ENCODE results near the gene SLC4A3. TPM values are rescaled to one million over a fixed set of nuclear protein-coding genes. Genes with fewer than 3 reads are reported as not detected.

The SLC4A3 gene
- total and polyA plus RNA-seq, 2 of the 8 experiments (the other 6 are each of a cell fraction or from before 2014, with no cell fraction given): 4.8 to 7.4 TPM

DNA sequence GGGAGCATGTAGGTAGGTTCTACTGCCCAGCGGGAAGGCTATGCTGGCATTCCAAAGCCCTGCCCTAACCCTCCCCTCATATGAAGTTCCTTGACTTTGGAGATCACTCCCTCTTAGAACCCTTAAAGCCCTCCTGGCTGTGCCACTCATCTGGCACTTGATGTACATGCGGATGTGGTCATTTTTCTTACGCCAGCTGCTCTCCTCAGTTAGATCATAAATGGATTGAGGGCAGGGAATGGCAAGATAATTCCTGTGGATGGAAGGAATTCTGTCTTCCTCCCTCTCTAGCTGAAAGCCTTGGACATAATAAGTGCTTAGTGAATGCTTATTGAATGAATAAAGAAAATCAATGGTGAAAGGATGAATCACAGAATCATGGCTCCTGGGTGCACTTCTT is 51.6 kb downstream of the SLC4A3 start (continued):
- no peak for TF ChIP-seq EP300 (IDR thresholded peaks at IDR 0.05; ENCODE audit: borderline replicate concordance in 1 of 2, low read depth in 2 of 2, low read length in 2 of 2)
